ENCODE measurements around the gene GUCY1A1.
A peak's percentile ranks its signal among the peaks of the same experiment; 100 is the strongest.
"Not testable (repeated sequence)": the region's sequence is repeated elsewhere in the genome, so short reads cannot be mapped to it uniquely, and the experiment has no call there.

The GUCY1A1 gene

GRCh38 chr4:155666344-155667221 is at the start of gene GUCY1A1:
TSS of gene GUCY1A1 (plus strand) at chr4:155666848. CDS start at chr4:155696868, 30,020 bp downstream.
- peak in 1 of 3 experiments; percentile 2 for DNase-seq (ENCODE audit: low read depth in 3 of 3)

- no peak for DNase-seq (ENCODE audit: low read depth in 3 of 3)
These were observed 49.4 kb upstream of the GUCY1A1 start for GRCh38 chr4:155617296-155617695.

- DNase-seq (ENCODE audit: low read depth in 3 of 3), result no peak
These were observed 48.3 kb upstream of the GUCY1A1 start for GRCh38 chr4:155618183-155618838.

- no peak for DNase-seq (ENCODE audit: low read depth in 3 of 3)
These were observed 46.0 kb upstream of the GUCY1A1 start for GRCh38 chr4:155620637-155621036.

GRCh38 chr4:155624478-155624877 is 42.2 kb upstream of the GUCY1A1 start:
- DNase-seq (ENCODE audit: low read depth in 3 of 3), result no peak

GRCh38 chr4:155626561-155626960 is 40.1 kb upstream of the GUCY1A1 start:
- DNase-seq (ENCODE audit: low read depth in 3 of 3), result no peak

GRCh38 chr4:155629183-155629825 is 37.3 kb upstream of the GUCY1A1 start:
- no peak for DNase-seq (ENCODE audit: low read depth in 3 of 3)

- DNase-seq (ENCODE audit: low read depth in 3 of 3), result no peak
These were observed 36.7 kb upstream of the GUCY1A1 start for GRCh38 chr4:155629956-155630355.

- no peak for DNase-seq (ENCODE audit: low read depth in 3 of 3)
These were observed 34.3 kb upstream of the GUCY1A1 start for GRCh38 chr4:155632310-155632840.

- no peak for DNase-seq (ENCODE audit: low read depth in 3 of 3)
These were observed 28.3 kb upstream of the GUCY1A1 start for GRCh38 chr4:155638195-155638965.

GRCh38 chr4:155639704-155640523 is 26.7 kb upstream of the GUCY1A1 start:
- DNase-seq (ENCODE audit: low read depth in 3 of 3), result no peak

- DNase-seq (ENCODE audit: low read depth in 3 of 3), result no peak
These were observed 25.9 kb upstream of the GUCY1A1 start for GRCh38 chr4:155640751-155641150.

- DNase-seq (ENCODE audit: low read depth in 3 of 3), result no peak
These were observed 23.6 kb upstream of the GUCY1A1 start for GRCh38 chr4:155643087-155643486.

- no peak for DNase-seq (ENCODE audit: low read depth in 3 of 3)
These were observed 20.6 kb upstream of the GUCY1A1 start for GRCh38 chr4:155646001-155646400.

GRCh38 chr4:155650785-155651184 is 15.9 kb upstream of the GUCY1A1 start:
- not testable (repeated sequence) for DNase-seq (ENCODE audit: low read depth in 3 of 3)

- DNase-seq (ENCODE audit: low read depth in 3 of 3), result no peak
These were observed 13.6 kb upstream of the GUCY1A1 start for GRCh38 chr4:155653052-155653451.

GRCh38 chr4:155656025-155656424 is 10.6 kb upstream of the GUCY1A1 start:
- no peak for DNase-seq (ENCODE audit: low read depth in 3 of 3)

- no peak for DNase-seq (ENCODE audit: low read depth in 3 of 3)
These were observed 9.5 kb upstream of the GUCY1A1 start for GRCh38 chr4:155657169-155657568.

GRCh38 chr4:155657985-155658680 is 8.5 kb upstream of the GUCY1A1 start:
- no peak for DNase-seq (ENCODE audit: low read depth in 3 of 3)

- no peak for DNase-seq (ENCODE audit: low read depth in 3 of 3)
These were observed 8.0 kb upstream of the GUCY1A1 start for GRCh38 chr4:155658681-155659064.

All from stimulated activated CD4-positive, alpha-beta T cell treated with anti-CD3 and anti-CD28 coated beads, TNF-alpha, amount 100 ng/mL, for 24 hours (primary cell).